Astrocyte of the cerebellum (primary cell): ENCODE measurements around the gene EPB41L3.

Experiments
- DNase-seq: peaks from one replicate; pipeline ENCODE4 v3.0.0-alpha.2; 2011; ENCODE audit warnings: low read depth
- H3K4me3 ChIP-seq: 2 replicates; pipeline ENCODE4 v1.5.1; 2011; ENCODE audit warnings: mild to moderate bottlenecking, low read depth, low read length, moderate library complexity
- CTCF ChIP-seq: IDR thresholded peaks from 2 replicates; pipeline ENCODE4 v1.5.1; 2012; ENCODE audit warnings: low read length, low read depth, moderate library complexity, mild to moderate bottlenecking; ENCODE audit errors: missing control alignments
- in situ Hi-C: cut with HindIII; loops from 2 replicates; pipeline ENCODE4 v1.10.0; 2017; ENCODE audit warnings: low sequenced_read_pairs

The EPB41L3 gene

GRCh38 chr18:5521000-5521399, 22.8 kb downstream of the EPB41L3 start:
- in situ Hi-C loops, result no loop called here
- H3K4me3 ChIP-seq, result no peak overlapping the region
- no peak for DNase-seq
- TF ChIP-seq CTCF, result no peak

- DNase-seq, result no peak
- TF ChIP-seq CTCF, result no peak
- in situ Hi-C loops, result no loop called here
- no peak overlapping the region for H3K4me3 ChIP-seq
Observed at GRCh38 chr18:5520464-5520863, 23.3 kb downstream of the EPB41L3 start.

- no peak overlapping the region for H3K4me3 ChIP-seq
- in situ Hi-C loops, result no loop called here
- no peak for TF ChIP-seq CTCF
- no peak for DNase-seq
Observed at GRCh38 chr18:5519448-5520298, 24.1 kb downstream of the EPB41L3 start.

- DNase-seq, result no peak
- no peak for TF ChIP-seq CTCF
- in situ Hi-C loops, result no loop called here
- no peak overlapping the region for H3K4me3 ChIP-seq
Observed at GRCh38 chr18:5518899-5519371, 24.9 kb downstream of the EPB41L3 start.

GRCh38 chr18:5518179-5518770, 25.5 kb downstream of the EPB41L3 start:
- in situ Hi-C loops, result no loop called here
- no peak overlapping the region for H3K4me3 ChIP-seq
- no peak for TF ChIP-seq CTCF
- no peak for DNase-seq

- no peak for TF ChIP-seq CTCF
- in situ Hi-C loops, result no loop called here
- DNase-seq, result no peak
- no peak overlapping the region for H3K4me3 ChIP-seq
Observed at GRCh38 chr18:5516841-5517240, 27.0 kb downstream of the EPB41L3 start.
